Measurements from ENCODE around the gene TMEM170B.

Gene TMEM170B

GRCh38 chr6:11492464-11493290, 44.9 kb upstream of the TMEM170B start:
- no peak for DNase-seq
- Histone ChIP-seq H3K4me3 (ENCODE audit: low read length) (no peak overlapping the region), H3F3A (ENCODE audit: insufficient read depth, low read length) (no peaks in the 10 kb centered on the region), H3K27me3 (replicated peaks; ENCODE audit: insufficient read depth, low read length) (no peaks in the 10 kb centered on the region), H3K9me3 (replicated peaks; ENCODE audit: insufficient read depth, low read length) (no peaks in the 10 kb centered on the region), H3K36me3 (replicated peaks; ENCODE audit: insufficient read depth, low read length) (no peaks in the 10 kb centered on the region), H2AFZ (ENCODE audit: low read length) (no peak overlapping the region), H3K9me2 (replicated peaks; ENCODE audit: insufficient read depth, low read length) (no peaks in the 10 kb centered on the region), H3K4me1 (ENCODE audit: low read length) (no peaks in the 10 kb centered on the region), H3K9ac (ENCODE audit: low read length) (no peak overlapping the region), H3K79me2 (ENCODE audit: low read length) (no peaks in the 10 kb centered on the region), H3K27ac (ENCODE audit: low read length) (no peak overlapping the region), H4K20me1 (ENCODE audit: insufficient read depth, low read length) (no peaks in the 10 kb centered on the region), H3K4me2 (ENCODE audit: low read depth, low read length) (no peak overlapping the region)
- TF ChIP-seq EZH2 (optimal IDR thresholded peaks at IDR 0.05; ENCODE audit: low read depth, low read length), result no peak
- TF ChIP-seq, protein P1, sequence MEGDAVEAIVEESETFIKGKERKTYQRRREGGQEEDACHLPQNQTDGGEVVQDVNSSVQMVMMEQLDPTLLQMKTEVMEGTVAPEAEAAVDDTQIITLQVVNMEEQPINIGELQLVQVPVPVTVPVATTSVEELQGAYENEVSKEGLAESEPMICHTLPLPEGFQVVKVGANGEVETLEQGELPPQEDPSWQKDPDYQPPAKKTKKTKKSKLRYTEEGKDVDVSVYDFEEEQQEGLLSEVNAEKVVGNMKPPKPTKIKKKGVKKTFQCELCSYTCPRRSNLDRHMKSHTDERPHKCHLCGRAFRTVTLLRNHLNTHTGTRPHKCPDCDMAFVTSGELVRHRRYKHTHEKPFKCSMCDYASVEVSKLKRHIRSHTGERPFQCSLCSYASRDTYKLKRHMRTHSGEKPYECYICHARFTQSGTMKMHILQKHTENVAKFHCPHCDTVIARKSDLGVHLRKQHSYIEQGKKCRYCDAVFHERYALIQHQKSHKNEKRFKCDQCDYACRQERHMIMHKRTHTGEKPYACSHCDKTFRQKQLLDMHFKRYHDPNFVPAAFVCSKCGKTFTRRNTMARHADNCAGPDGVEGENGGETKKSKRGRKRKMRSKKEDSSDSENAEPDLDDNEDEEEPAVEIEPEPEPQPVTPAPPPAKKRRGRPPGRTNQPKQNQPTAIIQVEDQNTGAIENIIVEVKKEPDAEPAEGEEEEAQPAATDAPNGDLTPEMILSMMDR (IDR thresholded peaks at IDR 0.05; ENCODE audit: low read length), result no peak

- Histone ChIP-seq H3F3A (ENCODE audit: insufficient read depth, low read length) (no peaks in the 10 kb centered on the region), H3K9ac (ENCODE audit: low read length) (no peak overlapping the region), H3K4me3 (ENCODE audit: low read length) (no peak overlapping the region), H4K20me1 (ENCODE audit: insufficient read depth, low read length) (no peaks in the 10 kb centered on the region), H3K9me2 (replicated peaks; ENCODE audit: insufficient read depth, low read length) (no peaks in the 10 kb centered on the region), H3K9me3 (replicated peaks; ENCODE audit: insufficient read depth, low read length) (no peaks in the 10 kb centered on the region), H3K4me1 (ENCODE audit: low read length) (no peaks in the 10 kb centered on the region), H3K4me2 (ENCODE audit: low read depth, low read length) (no peak overlapping the region), H3K27me3 (replicated peaks; ENCODE audit: insufficient read depth, low read length) (no peaks in the 10 kb centered on the region), H3K27ac (ENCODE audit: low read length) (no peak overlapping the region), H3K79me2 (ENCODE audit: low read length) (no peaks in the 10 kb centered on the region), H3K36me3 (replicated peaks; ENCODE audit: insufficient read depth, low read length) (no peaks in the 10 kb centered on the region), H2AFZ (ENCODE audit: low read length) (no peak overlapping the region)
- no peak for DNase-seq
- no peak for TF ChIP-seq EZH2phosphoT487 (IDR thresholded peaks at IDR 0.05; ENCODE audit: low read length)
- TF ChIP-seq, protein P1 (IDR thresholded peaks at IDR 0.05; ENCODE audit: low read length), result no peak
- TF ChIP-seq EZH2 (optimal IDR thresholded peaks at IDR 0.05; ENCODE audit: low read depth, low read length), result no peak
These were observed 43.6 kb upstream of the TMEM170B start for GRCh38 chr6:11493974-11494373.

DNA sequence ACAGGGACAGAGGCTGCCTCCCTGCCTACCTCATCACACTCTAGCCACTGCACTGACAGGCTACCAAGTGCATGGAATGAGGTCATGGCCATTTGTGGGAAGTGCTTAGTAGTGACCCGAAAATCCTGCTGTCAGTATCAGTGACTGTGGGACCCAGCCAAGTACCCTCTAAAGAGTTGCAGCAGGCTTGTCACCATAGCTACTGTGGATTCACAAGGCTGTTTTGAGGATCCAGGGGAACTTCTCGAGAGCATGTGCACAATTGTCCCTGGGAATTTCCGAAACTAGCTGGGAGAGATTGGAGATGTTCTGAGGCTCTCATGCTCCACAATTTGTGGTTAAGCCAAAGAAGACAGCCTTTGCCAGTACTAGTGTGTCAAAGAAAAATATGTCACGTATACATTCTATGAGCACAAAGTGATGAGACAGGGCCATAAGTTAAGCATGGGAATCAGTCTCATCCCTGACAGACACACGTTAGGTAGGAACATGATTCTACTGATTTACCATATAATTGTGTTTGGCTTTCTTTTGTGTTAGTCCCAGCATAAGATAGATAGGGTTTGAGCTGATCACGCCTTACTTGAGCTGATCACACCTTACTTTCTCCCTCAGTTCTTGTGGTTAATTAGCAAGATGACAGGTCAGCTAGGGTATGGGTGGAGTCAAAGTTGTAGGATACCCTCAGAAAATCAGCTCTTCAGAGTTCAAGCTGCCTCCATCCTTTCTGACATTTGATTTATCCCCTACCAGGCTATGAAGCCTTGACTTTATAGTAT, 42.6 kb upstream of the TMEM170B start:
- H3K4me1 ChIP-seq (ENCODE audit: low read length), result no peaks in the 10 kb centered on the region
- no peak overlapping the region for H3K9ac ChIP-seq (ENCODE audit: low read length)
- TF ChIP-seq, protein P1 (IDR thresholded peaks at IDR 0.05; ENCODE audit: low read length), result no peak
- no peak for TF ChIP-seq EZH2 (optimal IDR thresholded peaks at IDR 0.05; ENCODE audit: low read depth, low read length)

More for the DNA sequence above, 42.6 kb upstream of the TMEM170B start:
- DNase-seq, result no peak
- no peaks in the 10 kb centered on the region for H3K9me2 ChIP-seq (replicated peaks; ENCODE audit: insufficient read depth, low read length)
- no peak overlapping the region for H3K4me3 ChIP-seq (ENCODE audit: low read length)
- no peaks in the 10 kb centered on the region for H3K27me3 ChIP-seq (replicated peaks; ENCODE audit: insufficient read depth, low read length)
- no peak overlapping the region for H2AFZ ChIP-seq (ENCODE audit: low read length)
- H3K9me3 ChIP-seq (replicated peaks; ENCODE audit: insufficient read depth, low read length), result no peaks in the 10 kb centered on the region
- no peaks in the 10 kb centered on the region for H3F3A ChIP-seq (ENCODE audit: insufficient read depth, low read length)
- H3K36me3 ChIP-seq (replicated peaks; ENCODE audit: insufficient read depth, low read length), result no peaks in the 10 kb centered on the region
- H3K27ac ChIP-seq (ENCODE audit: low read length), result no peak overlapping the region
- H3K4me2 ChIP-seq (ENCODE audit: low read depth, low read length), result no peak overlapping the region
- no peaks in the 10 kb centered on the region for H4K20me1 ChIP-seq (ENCODE audit: insufficient read depth, low read length)
- H3K79me2 ChIP-seq (ENCODE audit: low read length), result no peaks in the 10 kb centered on the region
